ENCODE measurements around the gene DUS2. TPM values are rescaled to one million over a fixed set of nuclear protein-coding genes. Genes with fewer than 3 reads are reported as not detected.

Gene DUS2
- total RNA-seq, 1 experiment from 2014 or later = 27.3 TPM

GRCh38 chr16:67987460-67988160 lies 35.5 kb upstream of the DUS2 start:
- DNase-seq (ENCODE audit: low read depth, low spot score) (no peak), ATAC-seq (no peak)
- H3K27me3 ChIP-seq (ENCODE audit: insufficient read depth, low read length) = no peaks in the 10 kb centered on the region
- ChIA-PET POLR2A (no interaction called here), CTCF (interaction anchor here (0.6 kb wide), 1 partner anchor 53 kb away, joined by 3 read pairs; no protein-coding TSS in a partner anchor), RAD21 (ENCODE audit: low non-redundant PET in 1 of 2, low total read pairs in 2 of 2, uncharacterized antibody in 2 of 2, unreplicated experiment in 2 of 2) (no interaction called here)
- H3K36me3 ChIP-seq (ENCODE audit: control insufficient read depth in 1 of 2, insufficient read depth in 2 of 2, low read length in 2 of 2) = no peaks in the 10 kb centered on the region
- H3K27ac ChIP-seq (ENCODE audit: low read depth, low read length) = no peak overlapping the region
- no peaks in the 10 kb centered on the region for H3K79me2 ChIP-seq (ENCODE audit: insufficient read depth, low read length)
- H2AFZ ChIP-seq (ENCODE audit: low read depth, low read length, poor library complexity, severe bottlenecking) = no peak overlapping the region
- TF ChIP-seq EZH2 (IDR thresholded peaks at IDR 0.05) = no peak
- no peak for TF ChIP-seq TCF7L2 (IDR thresholded peaks at IDR 0.05; ENCODE audit: borderline replicate concordance, extremely low read depth, insufficient read depth, insufficient read length)
- TF ChIP-seq POLR2AphosphoS5 (IDR thresholded peaks at IDR 0.05; ENCODE audit: low read depth, low read length) = no peak
- TF ChIP-seq MAX (IDR thresholded peaks at IDR 0.05) = no peak
- TF ChIP-seq JUND (IDR thresholded peaks at IDR 0.05) = no peak
- no peak for TF ChIP-seq SIN3A (IDR thresholded peaks at IDR 0.05; ENCODE audit: low read depth)
- TF ChIP-seq YY1 (IDR thresholded peaks at IDR 0.05; ENCODE audit: extremely low read depth, insufficient replicate concordance, low read depth, low read length) = no peak
- H3K4me2 ChIP-seq (ENCODE audit: low read length) = no peak overlapping the region
- H3K9me3 ChIP-seq (ENCODE audit: control insufficient read depth in 1 of 2, insufficient read depth in 1 of 2, low read depth in 1 of 2, low read length in 2 of 2) = no peaks in the 10 kb centered on the region
- no peak overlapping the region for H3K4me3 ChIP-seq (replicated peaks in 1 of 2; ENCODE audit: low read depth in 1 of 2, low read length in 2 of 2)
- H4K20me1 ChIP-seq (ENCODE audit: insufficient read depth) = no peaks in the 10 kb centered on the region
- no peaks in the 10 kb centered on the region for H3K9me2 ChIP-seq (ENCODE audit: insufficient read depth)
- no peak overlapping the region for H3K9ac ChIP-seq (ENCODE audit: low read length)
- BruUV-seq (replicated peaks) = no TSS peak
- no peaks in the 10 kb centered on the region for H3K4me1 ChIP-seq (ENCODE audit: control insufficient read depth in 1 of 2, insufficient read depth in 2 of 2, low read length in 2 of 2)
- intact Hi-C loops (cut with micrococcal nuclease) = no loop called here

- ChIA-PET POLR2A (no interaction called here), RAD21 (ENCODE audit: low non-redundant PET in 1 of 2, low total read pairs in 2 of 2, uncharacterized antibody in 2 of 2, unreplicated experiment in 2 of 2) (no interaction called here), CTCF (no interaction called here)
- H3K9ac ChIP-seq (ENCODE audit: low read length) = no peak overlapping the region
- H2AFZ ChIP-seq (ENCODE audit: low read depth, low read length, poor library complexity, severe bottlenecking) = no peak overlapping the region
- H3K79me2 ChIP-seq (ENCODE audit: insufficient read depth, low read length) = no peaks in the 10 kb centered on the region
- ATAC-seq = no peak
- H3K27me3 ChIP-seq (ENCODE audit: insufficient read depth, low read length) = no peaks in the 10 kb centered on the region
- no TSS peak for BruUV-seq (replicated peaks)
- no peaks in the 10 kb centered on the region for H3K9me2 ChIP-seq (ENCODE audit: insufficient read depth)
- peaks cover 5 to 9% of the 10 kb centered on the region in 2 experiments; a peak in 3 of 4 replicates for H3K4me1 ChIP-seq (ENCODE audit: control insufficient read depth in 1 of 2, insufficient read depth in 2 of 2, low read length in 2 of 2)
- no peak for DNase-seq (ENCODE audit: low read depth, low spot score)
- no peaks in the 10 kb centered on the region for H3K36me3 ChIP-seq (ENCODE audit: control insufficient read depth in 1 of 2, insufficient read depth in 2 of 2, low read length in 2 of 2)
- TF ChIP-seq POLR2A (IDR thresholded peaks at IDR 0.05; ENCODE audit: borderline replicate concordance, extremely low read depth, insufficient read depth, insufficient read length) = no peak
- TF ChIP-seq YY1 (IDR thresholded peaks at IDR 0.05; ENCODE audit: extremely low read depth, insufficient replicate concordance, low read depth, low read length) = no peak
- TF ChIP-seq CEBPB (IDR thresholded peaks at IDR 0.05; ENCODE audit: low read depth) = no peak
- no peak for TF ChIP-seq ELF1 (IDR thresholded peaks at IDR 0.05; ENCODE audit: borderline replicate concordance, low read depth)
- no peak for TF ChIP-seq ZNF274 (IDR thresholded peaks at IDR 0.05; ENCODE audit: low read depth, low read length)
- TF ChIP-seq ZBTB33 (IDR thresholded peaks at IDR 0.05; ENCODE audit: extremely low read depth, insufficient replicate concordance, low read length) = no peak
- TF ChIP-seq TCF7L2 (IDR thresholded peaks at IDR 0.05; ENCODE audit: borderline replicate concordance, extremely low read depth, insufficient read depth, insufficient read length) = no peak
- TF ChIP-seq EZH2 (IDR thresholded peaks at IDR 0.05) = no peak
- TF ChIP-seq EGR1 (IDR thresholded peaks at IDR 0.05; ENCODE audit: low read depth) = no peak
- TF ChIP-seq ATF3 (IDR thresholded peaks at IDR 0.05) = no peak
- no peak for TF ChIP-seq POLR2AphosphoS5 (IDR thresholded peaks at IDR 0.05; ENCODE audit: low read depth, low read length)
- H3K9me3 ChIP-seq (ENCODE audit: control insufficient read depth in 1 of 2, insufficient read depth in 1 of 2, low read depth in 1 of 2, low read length in 2 of 2) = no peaks in the 10 kb centered on the region
- intact Hi-C loops (cut with micrococcal nuclease) = no loop called here
- H3K4me2 ChIP-seq (ENCODE audit: low read length) = no peak overlapping the region
- no peak overlapping the region for H3K27ac ChIP-seq (ENCODE audit: low read depth, low read length)
- H3K4me3 ChIP-seq (replicated peaks in 1 of 2; ENCODE audit: low read depth in 1 of 2, low read length in 2 of 2) = no peak overlapping the region
- H4K20me1 ChIP-seq (ENCODE audit: insufficient read depth) = no peaks in the 10 kb centered on the region
These were observed 34.4 kb upstream of the DUS2 start for GRCh38 chr16:67988675-67989074.

All from HCT116 (cell line).